LNCAP (cell line): ENCODE data around the gene UBL4A.

Experiments
- CTCF ChIP-seq: fragments of 450-650 bp; IDR thresholded peaks from 2 replicates; pipeline ENCODE4 v1.5.1; 2017; ENCODE audit warnings: mild to moderate bottlenecking

UBL4A gene

DNA sequence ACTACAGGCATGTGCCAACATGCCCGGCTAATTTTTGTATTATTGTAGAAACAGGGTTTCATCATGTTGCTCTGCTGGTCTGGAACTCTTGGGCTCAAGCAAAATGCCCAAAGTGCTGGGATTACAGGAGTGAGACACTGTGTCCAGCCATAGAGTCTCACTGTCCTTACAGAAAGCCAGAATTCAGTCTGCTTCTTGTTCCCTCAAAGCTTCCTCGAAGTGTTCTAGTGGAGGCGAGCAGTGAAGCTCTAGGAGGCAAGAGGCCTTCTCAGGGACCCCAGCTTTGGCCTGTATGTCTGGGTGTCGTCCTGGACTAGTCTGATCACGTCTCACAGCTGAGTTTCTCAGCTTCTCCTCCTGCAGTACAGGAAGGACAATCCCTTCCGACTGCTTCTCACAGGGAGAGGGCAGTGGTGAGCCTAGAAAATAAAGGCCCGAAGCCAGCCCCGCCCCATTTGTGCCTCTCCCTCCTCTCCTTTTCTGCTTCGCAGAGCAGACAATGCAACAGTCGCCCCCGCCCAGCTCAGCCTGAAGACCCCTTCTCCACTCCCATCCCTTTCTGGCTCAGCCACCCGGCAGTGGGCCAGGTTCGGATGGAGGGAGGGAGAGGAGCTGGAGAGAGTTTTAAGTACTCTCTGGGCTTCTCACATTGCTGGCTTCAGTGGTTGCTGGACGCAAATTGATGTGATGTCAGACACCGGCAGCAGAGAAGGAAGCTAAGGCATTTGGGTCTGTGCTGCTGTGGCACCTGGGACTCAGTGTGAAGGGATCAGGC lies 40.7 kb upstream of the UBL4A start:
- peak; percentile 44; the same call in 1 of the 2 replicates for TF ChIP-seq CTCF

DNA sequence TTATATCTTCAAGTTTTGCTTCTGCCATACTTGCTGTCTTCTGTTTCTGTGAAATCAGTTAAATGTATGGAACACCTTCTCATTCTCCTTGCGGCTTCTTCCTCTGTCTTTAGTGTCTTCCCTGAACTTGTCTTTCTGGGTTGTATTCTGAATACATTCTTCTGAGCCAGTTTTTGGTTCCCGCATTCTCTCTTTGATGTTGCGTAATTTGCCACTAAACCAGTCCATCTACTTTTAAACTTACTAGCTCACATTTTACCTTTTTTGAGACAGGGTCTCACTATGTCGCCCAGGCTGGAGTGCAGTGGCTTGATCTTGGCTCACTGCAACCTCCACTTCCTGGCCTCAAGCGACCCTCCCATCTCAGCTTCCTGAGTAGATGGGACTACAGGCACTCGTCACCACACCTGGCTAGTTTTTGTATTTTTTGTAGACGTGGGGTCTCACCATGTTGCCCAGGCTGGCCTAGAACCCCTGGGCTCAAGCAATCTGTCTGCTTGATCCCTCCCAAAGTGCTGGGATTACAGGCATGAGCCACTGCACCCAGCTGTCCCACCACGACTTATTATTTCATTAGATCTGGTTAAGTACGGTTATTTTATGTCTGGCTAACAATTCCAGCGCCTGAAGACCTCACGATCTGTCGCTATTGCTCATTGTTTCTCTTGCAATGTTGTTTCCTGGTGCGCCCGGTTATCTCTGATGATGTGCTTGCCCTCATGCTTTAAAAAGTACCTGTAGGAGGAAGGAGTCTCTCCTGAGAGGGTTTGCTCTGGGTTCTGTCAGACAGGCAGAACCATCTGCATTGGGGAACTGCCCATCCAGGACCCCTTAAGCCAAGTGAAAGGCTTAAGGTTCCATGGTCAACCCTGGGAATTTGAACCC lies 39.4 kb upstream of the UBL4A start:
- TF ChIP-seq CTCF = no peak

DNA sequence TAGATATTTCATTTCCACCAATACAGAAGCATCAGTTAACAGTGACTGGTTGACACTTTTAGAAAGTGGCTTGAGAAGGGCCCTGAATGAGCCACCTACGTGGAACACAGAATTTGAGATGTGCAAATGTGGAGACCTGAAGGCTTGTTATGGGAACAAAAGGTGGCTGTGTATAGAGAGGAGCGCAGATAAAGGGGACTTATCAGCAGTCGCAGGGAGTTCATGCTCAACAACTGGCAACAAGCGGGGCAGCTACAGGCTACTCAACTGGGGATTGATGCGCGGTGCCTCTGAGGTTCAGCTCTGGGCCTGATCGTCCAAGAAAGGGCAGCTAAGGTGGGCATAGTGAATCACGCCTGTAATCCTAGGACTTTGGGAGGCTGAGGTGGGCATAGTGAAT lies 33.0 kb upstream of the UBL4A start:
- TF ChIP-seq CTCF = no peak

DNA sequence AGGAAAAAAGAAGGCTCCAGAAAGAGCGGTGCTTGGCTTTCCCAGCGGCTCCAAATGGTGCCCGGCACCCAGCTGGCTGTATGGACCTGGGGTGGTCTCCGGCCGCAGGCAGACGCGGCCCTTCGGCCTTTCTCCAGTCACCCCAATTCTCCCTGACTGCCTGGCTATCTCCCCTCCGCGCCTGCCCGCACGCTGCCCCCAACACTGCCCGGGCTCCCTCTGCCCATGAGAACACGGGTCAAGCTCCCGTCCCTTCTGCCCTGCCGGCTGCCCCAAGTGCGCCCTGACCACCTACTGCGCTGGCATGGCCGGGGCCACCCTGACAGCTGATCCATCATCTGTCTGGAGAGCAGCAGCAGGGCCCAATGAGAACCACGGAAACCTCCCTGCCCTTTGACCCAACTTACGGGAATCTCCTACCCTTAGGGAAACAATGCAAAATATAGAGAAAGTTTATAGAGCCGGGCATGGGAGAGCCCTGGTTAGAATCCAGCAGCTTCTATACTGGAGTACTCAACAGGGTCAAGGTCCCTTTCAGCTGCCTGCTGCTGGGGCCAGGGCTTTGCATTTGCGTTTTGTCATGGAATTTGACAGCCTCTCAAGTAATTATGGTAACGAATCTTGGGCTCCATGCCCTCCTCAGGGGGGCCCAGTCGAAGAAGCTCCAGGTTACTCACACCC lies 30.8 kb upstream of the UBL4A start:
- TF ChIP-seq CTCF = no peak

DNA sequence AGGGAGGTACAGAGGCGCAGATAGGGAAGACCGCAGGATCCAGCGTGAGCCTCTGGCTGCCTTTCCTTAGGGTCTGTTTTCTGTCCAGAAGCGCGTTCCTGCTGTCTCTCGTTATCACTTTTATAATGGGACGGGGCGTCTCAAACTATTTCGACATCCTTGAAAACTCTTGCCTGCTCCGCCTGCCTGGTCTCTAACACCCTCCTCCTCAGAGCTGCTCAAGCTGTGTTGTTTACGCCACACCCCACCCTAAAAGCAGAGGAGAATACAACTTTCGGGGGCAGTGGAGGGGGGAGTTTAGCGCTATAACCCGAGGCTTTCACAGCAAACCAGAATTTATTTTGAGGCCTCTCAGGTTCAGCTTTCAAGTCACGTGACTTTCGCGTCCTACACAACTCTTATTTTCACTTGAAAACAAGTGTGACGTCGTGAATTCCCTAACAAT lies 30.3 kb upstream of the UBL4A start:
- TF ChIP-seq CTCF = no peak

- TF ChIP-seq CTCF = no peak
Measured at GRCh38 chrX:154515966-154516655, 29.7 kb upstream of the UBL4A start, which contains the start of gene FAM3A. Gene FAM3A, minus strand, starts transcription at chrX:154516232. Its CDS starts 460 bp downstream, at chrX:154515772.
